Measurements from ENCODE around the gene ANKRD44. TPM values are rescaled to one million over a fixed set of nuclear protein-coding genes. Genes with fewer than 3 reads are reported as not detected.

ANKRD44 gene
- total and polyA plus RNA-seq, 2 of the 8 experiments (the other 6 are each of a cell fraction or from before 2014, with no cell fraction given): 1.2 to 1.3 TPM

DNA sequence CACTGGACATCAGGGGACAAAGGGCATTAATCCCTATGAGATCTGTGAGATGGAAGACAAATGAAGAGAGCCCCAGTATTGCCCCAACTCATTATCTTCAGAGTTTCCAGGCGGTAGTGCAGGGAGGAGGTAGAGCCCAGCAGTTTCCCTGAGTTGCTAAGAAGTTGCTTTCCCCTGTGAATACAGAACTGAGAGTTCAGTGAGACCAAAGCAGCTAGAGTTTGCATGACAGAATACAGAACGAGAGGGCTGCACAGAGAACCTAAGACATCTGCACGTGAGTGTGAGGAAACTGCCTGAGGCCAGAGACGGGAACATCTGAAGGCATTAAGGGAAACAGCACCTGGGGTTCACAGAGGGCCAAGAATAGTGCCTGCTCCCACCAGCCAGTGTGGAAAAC lies 366.0 kb downstream of the ANKRD44 start (continued):
- TF ChIP-seq, protein P1, sequence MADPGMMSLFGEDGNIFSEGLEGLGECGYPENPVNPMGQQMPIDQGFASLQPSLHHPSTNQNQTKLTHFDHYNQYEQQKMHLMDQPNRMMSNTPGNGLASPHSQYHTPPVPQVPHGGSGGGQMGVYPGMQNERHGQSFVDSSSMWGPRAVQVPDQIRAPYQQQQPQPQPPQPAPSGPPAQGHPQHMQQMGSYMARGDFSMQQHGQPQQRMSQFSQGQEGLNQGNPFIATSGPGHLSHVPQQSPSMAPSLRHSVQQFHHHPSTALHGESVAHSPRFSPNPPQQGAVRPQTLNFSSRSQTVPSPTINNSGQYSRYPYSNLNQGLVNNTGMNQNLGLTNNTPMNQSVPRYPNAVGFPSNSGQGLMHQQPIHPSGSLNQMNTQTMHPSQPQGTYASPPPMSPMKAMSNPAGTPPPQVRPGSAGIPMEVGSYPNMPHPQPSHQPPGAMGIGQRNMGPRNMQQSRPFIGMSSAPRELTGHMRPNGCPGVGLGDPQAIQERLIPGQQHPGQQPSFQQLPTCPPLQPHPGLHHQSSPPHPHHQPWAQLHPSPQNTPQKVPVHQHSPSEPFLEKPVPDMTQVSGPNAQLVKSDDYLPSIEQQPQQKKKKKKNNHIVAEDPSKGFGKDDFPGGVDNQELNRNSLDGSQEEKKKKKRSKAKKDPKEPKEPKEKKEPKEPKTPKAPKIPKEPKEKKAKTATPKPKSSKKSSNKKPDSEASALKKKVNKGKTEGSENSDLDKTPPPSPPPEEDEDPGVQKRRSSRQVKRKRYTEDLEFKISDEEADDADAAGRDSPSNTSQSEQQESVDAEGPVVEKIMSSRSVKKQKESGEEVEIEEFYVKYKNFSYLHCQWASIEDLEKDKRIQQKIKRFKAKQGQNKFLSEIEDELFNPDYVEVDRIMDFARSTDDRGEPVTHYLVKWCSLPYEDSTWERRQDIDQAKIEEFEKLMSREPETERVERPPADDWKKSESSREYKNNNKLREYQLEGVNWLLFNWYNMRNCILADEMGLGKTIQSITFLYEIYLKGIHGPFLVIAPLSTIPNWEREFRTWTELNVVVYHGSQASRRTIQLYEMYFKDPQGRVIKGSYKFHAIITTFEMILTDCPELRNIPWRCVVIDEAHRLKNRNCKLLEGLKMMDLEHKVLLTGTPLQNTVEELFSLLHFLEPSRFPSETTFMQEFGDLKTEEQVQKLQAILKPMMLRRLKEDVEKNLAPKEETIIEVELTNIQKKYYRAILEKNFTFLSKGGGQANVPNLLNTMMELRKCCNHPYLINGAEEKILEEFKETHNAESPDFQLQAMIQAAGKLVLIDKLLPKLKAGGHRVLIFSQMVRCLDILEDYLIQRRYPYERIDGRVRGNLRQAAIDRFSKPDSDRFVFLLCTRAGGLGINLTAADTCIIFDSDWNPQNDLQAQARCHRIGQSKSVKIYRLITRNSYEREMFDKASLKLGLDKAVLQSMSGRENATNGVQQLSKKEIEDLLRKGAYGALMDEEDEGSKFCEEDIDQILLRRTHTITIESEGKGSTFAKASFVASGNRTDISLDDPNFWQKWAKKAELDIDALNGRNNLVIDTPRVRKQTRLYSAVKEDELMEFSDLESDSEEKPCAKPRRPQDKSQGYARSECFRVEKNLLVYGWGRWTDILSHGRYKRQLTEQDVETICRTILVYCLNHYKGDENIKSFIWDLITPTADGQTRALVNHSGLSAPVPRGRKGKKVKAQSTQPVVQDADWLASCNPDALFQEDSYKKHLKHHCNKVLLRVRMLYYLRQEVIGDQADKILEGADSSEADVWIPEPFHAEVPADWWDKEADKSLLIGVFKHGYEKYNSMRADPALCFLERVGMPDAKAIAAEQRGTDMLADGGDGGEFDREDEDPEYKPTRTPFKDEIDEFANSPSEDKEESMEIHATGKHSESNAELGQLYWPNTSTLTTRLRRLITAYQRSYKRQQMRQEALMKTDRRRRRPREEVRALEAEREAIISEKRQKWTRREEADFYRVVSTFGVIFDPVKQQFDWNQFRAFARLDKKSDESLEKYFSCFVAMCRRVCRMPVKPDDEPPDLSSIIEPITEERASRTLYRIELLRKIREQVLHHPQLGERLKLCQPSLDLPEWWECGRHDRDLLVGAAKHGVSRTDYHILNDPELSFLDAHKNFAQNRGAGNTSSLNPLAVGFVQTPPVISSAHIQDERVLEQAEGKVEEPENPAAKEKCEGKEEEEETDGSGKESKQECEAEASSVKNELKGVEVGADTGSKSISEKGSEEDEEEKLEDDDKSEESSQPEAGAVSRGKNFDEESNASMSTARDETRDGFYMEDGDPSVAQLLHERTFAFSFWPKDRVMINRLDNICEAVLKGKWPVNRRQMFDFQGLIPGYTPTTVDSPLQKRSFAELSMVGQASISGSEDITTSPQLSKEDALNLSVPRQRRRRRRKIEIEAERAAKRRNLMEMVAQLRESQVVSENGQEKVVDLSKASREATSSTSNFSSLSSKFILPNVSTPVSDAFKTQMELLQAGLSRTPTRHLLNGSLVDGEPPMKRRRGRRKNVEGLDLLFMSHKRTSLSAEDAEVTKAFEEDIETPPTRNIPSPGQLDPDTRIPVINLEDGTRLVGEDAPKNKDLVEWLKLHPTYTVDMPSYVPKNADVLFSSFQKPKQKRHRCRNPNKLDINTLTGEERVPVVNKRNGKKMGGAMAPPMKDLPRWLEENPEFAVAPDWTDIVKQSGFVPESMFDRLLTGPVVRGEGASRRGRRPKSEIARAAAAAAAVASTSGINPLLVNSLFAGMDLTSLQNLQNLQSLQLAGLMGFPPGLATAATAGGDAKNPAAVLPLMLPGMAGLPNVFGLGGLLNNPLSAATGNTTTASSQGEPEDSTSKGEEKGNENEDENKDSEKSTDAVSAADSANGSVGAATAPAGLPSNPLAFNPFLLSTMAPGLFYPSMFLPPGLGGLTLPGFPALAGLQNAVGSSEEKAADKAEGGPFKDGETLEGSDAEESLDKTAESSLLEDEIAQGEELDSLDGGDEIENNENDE (IDR thresholded peaks at IDR 0.05; ENCODE audit: insufficient replicate concordance, low read length): no peak
- no peak for TF ChIP-seq TBP (IDR thresholded peaks at IDR 0.05; ENCODE audit: low read depth, low read length)
- no peak for TF ChIP-seq EGR1 (IDR thresholded peaks at IDR 0.05; ENCODE audit: borderline replicate concordance, low read depth, low read length)
- TF ChIP-seq PHF8 (conservative IDR thresholded peaks at IDR 0.05; ENCODE audit: low read depth, low read length): no peak
- TF ChIP-seq, protein P2, sequence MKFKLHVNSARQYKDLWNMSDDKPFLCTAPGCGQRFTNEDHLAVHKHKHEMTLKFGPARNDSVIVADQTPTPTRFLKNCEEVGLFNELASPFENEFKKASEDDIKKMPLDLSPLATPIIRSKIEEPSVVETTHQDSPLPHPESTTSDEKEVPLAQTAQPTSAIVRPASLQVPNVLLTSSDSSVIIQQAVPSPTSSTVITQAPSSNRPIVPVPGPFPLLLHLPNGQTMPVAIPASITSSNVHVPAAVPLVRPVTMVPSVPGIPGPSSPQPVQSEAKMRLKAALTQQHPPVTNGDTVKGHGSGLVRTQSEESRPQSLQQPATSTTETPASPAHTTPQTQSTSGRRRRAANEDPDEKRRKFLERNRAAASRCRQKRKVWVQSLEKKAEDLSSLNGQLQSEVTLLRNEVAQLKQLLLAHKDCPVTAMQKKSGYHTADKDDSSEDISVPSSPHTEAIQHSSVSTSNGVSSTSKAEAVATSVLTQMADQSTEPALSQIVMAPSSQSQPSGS (IDR thresholded peaks at IDR 0.05; ENCODE audit: low read length): no peak

All from H1 (cell line).